ENCODE data around the gene IGSF22. TPM values are rescaled to one million over a fixed set of nuclear protein-coding genes. Genes with fewer than 3 reads are reported as not detected.

Gene IGSF22
- total RNA-seq, 4 donors from 2014 or later = 0.13 TPM; not detected in 3

DNA sequence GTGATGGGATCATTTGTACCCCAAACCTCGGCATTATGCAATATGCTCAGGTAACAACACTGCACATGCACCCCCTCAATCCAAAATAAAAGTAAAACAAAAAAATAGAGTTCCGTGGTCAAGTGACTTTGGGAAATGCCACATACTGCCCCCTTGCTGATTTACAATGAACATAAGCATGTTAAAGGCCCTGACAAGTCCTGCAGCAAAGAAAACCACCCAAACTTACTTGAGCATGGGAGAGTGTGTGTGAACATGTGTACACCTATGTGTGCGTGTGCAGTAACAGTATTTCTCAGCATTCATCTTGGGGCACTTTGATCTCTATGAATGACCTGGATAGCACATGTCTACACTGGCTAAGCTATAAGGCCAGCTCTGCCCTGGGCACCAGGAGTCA is 15.8 kb upstream of the IGSF22 start:
- H3K4me1 ChIP-seq = no peaks in the 10 kb centered on the region
- H3K36me3 ChIP-seq = no peaks in the 10 kb centered on the region
- ATAC-seq = no peak
- no peak overlapping the region for H3K27ac ChIP-seq
- TF ChIP-seq, protein P1, sequence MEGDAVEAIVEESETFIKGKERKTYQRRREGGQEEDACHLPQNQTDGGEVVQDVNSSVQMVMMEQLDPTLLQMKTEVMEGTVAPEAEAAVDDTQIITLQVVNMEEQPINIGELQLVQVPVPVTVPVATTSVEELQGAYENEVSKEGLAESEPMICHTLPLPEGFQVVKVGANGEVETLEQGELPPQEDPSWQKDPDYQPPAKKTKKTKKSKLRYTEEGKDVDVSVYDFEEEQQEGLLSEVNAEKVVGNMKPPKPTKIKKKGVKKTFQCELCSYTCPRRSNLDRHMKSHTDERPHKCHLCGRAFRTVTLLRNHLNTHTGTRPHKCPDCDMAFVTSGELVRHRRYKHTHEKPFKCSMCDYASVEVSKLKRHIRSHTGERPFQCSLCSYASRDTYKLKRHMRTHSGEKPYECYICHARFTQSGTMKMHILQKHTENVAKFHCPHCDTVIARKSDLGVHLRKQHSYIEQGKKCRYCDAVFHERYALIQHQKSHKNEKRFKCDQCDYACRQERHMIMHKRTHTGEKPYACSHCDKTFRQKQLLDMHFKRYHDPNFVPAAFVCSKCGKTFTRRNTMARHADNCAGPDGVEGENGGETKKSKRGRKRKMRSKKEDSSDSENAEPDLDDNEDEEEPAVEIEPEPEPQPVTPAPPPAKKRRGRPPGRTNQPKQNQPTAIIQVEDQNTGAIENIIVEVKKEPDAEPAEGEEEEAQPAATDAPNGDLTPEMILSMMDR (IDR thresholded peaks at IDR 0.05) = no peak
- TF ChIP-seq POLR2A (IDR thresholded peaks at IDR 0.05) (no peak), POLR2AphosphoS5 (IDR thresholded peaks at IDR 0.05) (no peak), EP300 (IDR thresholded peaks at IDR 0.05) (no peak)
- 78 to 86% methylated on average over 3 of the region's 3 CpGs for WGBS, 2 donors (ENCODE audit: low coverage in 1 of 2)
- peaks cover 10% of the 10 kb centered on the region for H3K27me3 ChIP-seq
- H3K4me3 ChIP-seq = no peak overlapping the region
- H3K9me3 ChIP-seq = no peaks in the 10 kb centered on the region

- Histone ChIP-seq H3K27ac (no peak overlapping the region), H3K9me3 (no peaks in the 10 kb centered on the region), H3K4me1 (no peaks in the 10 kb centered on the region), H3K27me3 (peaks cover 18% of the 10 kb centered on the region), H3K4me3 (no peak overlapping the region), H3K36me3 (no peaks in the 10 kb centered on the region)
- no peak for ATAC-seq
- 58% methylated on average over 3 of the region's 4 CpGs; no CpG with 5 or more reads in 1 of the 2 donors for WGBS, 2 donors (ENCODE audit: low coverage in 1 of 2)
- TF ChIP-seq, protein P1 (IDR thresholded peaks at IDR 0.05) = no peak
- TF ChIP-seq POLR2AphosphoS5 (IDR thresholded peaks at IDR 0.05) (no peak), POLR2A (IDR thresholded peaks at IDR 0.05) (no peak), EP300 (IDR thresholded peaks at IDR 0.05) (no peak)
Observed at GRCh38 chr11:18739685-18740084, 13.7 kb upstream of the IGSF22 start.

DNA sequence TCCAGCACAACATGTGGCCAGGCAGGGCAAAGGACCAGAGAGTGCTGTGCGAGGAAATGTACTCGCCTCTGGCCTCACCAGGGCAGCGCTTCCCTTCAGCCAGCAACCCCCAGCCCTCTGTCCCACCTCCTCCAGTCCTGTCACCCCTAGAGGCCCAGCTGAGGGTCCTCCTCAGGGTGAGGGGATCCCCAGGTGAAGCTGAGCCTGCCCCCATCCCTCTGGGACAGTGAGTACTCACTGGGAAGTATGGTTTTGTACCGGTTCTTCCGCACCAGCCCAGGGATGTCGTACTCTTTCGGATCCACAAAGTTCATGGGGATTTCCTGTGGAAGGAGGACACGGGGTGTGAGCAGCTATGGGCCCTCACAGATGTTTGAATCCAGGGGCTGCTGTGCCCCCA is 11.7 kb upstream of the IGSF22 start:
- H3K4me1 ChIP-seq = no peaks in the 10 kb centered on the region
- no peaks in the 10 kb centered on the region for H3K9me3 ChIP-seq
- 80 to 83% methylated on average over 1 to 2 of the region's 8 CpGs for WGBS, 2 donors (ENCODE audit: low coverage in 1 of 2)
- no peak overlapping the region for H3K27ac ChIP-seq
- H3K36me3 ChIP-seq = no peaks in the 10 kb centered on the region
- ATAC-seq = no peak
- TF ChIP-seq, protein P1 (IDR thresholded peaks at IDR 0.05) = no peak
- TF ChIP-seq POLR2A (IDR thresholded peaks at IDR 0.05) (no peak), POLR2AphosphoS5 (IDR thresholded peaks at IDR 0.05) (no peak), EP300 (IDR thresholded peaks at IDR 0.05) (no peak)
- H3K27me3 ChIP-seq = peaks cover 18% of the 10 kb centered on the region
- H3K4me3 ChIP-seq = no peak overlapping the region

- H3K9me3 ChIP-seq = no peaks in the 10 kb centered on the region
- H3K4me1 ChIP-seq = no peaks in the 10 kb centered on the region
- H3K27me3 ChIP-seq = peaks cover 18% of the 10 kb centered on the region
- no peak overlapping the region for H3K27ac ChIP-seq
- TF ChIP-seq, protein P1 (IDR thresholded peaks at IDR 0.05) = no peak
- no peak overlapping the region for H3K4me3 ChIP-seq
- H3K36me3 ChIP-seq = no peaks in the 10 kb centered on the region
- 56% methylated on average over 4 of the region's 10 CpGs; no CpG with 5 or more reads in 1 of the 2 donors for WGBS, 2 donors (ENCODE audit: low coverage in 1 of 2)
- no peak for ATAC-seq
Observed at GRCh38 chr11:18736590-18737148, 10.7 kb upstream of the IGSF22 start.

- 60 to 65% methylated on average over 1 to 4 of the region's 16 CpGs for WGBS, 2 donors (ENCODE audit: low coverage in 1 of 2)
- TF ChIP-seq POLR2A (IDR thresholded peaks at IDR 0.05) (no peak), POLR2AphosphoS5 (IDR thresholded peaks at IDR 0.05) (no peak), EP300 (IDR thresholded peaks at IDR 0.05) (no peak)
- TF ChIP-seq, protein P1 (IDR thresholded peaks at IDR 0.05) = no peak
- no peak for ATAC-seq
- Histone ChIP-seq H3K36me3 (no peaks in the 10 kb centered on the region), H3K4me1 (no peaks in the 10 kb centered on the region), H3K27ac (no peak overlapping the region), H3K27me3 (peaks cover 18% of the 10 kb centered on the region), H3K4me3 (no peak overlapping the region), H3K9me3 (no peaks in the 10 kb centered on the region)
Observed at GRCh38 chr11:18733202-18733601, 7.2 kb upstream of the IGSF22 start.

All from gastroesophageal sphincter (tissue), 4 donors.